RWPE2 (cell line): ENCODE measurements around the gene OR6B2.

Experiments used
- ATAC-seq: fragments of 200-7000 bp; cut with Tn5 transposase; 3 replicates; pipeline ENCODE4 v1.9.1; 2021; ENCODE audit warnings: low read depth
- DNase-seq: peaks from one replicate; pipeline ENCODE4 v3.0.0-alpha.2; 2020; ENCODE audit warnings: low spot score
- H3K27ac ChIP-seq: fragments of 450-650 bp; 2 replicates; pipeline ENCODE4 v1.5.1; 2017; ENCODE audit warnings: mild to moderate bottlenecking; ENCODE audit not compliant: poor library complexity, severe bottlenecking
- H3K27me3 ChIP-seq: fragments of 250-450 bp; sonication (Bioruptor Pico); 2 replicates; pipeline ENCODE4 v1.5.1; 2021; ENCODE audit warnings: mild to moderate bottlenecking, moderate library complexity; ENCODE audit not compliant: insufficient read depth, poor library complexity, severe bottlenecking
- H3K36me3 ChIP-seq: fragments of 250-450 bp; sonication (Bioruptor Pico); 2 replicates; pipeline ENCODE4 v1.5.1; 2020; ENCODE audit warnings: low read depth, mild to moderate bottlenecking, moderate library complexity
- H3K4me1 ChIP-seq: fragments of 250-450 bp; sonication (Bioruptor Pico); 2 replicates; pipeline ENCODE4 v1.5.1; 2021; ENCODE audit warnings: mild to moderate bottlenecking, moderate library complexity; ENCODE audit not compliant: insufficient read depth, poor library complexity, severe bottlenecking
- H3K4me3 ChIP-seq: fragments of 250-450 bp; sonication (Bioruptor Pico); 2 replicates; pipeline ENCODE4 v1.5.1; 2021; ENCODE audit warnings: mild to moderate bottlenecking, moderate library complexity; ENCODE audit not compliant: severe bottlenecking
- H3K9me3 ChIP-seq: fragments of 250-450 bp; sonication (Bioruptor Pico); 2 replicates; pipeline ENCODE4 v1.5.1; 2021; ENCODE audit warnings: mild to moderate bottlenecking, moderate library complexity; ENCODE audit not compliant: severe bottlenecking
- TF ChIP-seq, protein P1 (sequence below): fragments of 450-650 bp; IDR thresholded peaks from one replicate; pipeline ENCODE4 v1.5.1; 2017; ENCODE audit warnings: mild to moderate bottlenecking, moderate library complexity; ENCODE audit not compliant: poor library complexity, severe bottlenecking

The OR6B2 gene

DNA sequence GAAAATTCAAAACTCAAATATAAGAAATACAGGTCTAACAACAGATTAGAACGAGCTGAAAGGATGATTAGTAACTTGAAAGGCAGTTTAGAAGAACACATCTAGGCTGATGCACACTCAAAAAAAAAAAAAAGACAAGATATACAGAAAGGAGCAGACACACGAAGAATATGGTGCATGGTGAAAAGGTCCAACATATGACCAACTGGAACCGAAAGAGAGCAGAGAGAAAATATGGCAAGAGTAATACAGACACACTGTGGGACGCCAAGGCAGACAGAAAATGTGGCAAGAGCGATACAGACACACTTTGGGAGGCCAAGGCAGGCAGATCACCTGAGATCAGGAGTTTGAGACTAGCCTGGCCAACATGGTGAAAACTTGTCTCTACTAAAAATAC lies 44.9 kb downstream of the OR6B2 start:
- DNase-seq, result no peak
- Histone ChIP-seq H3K36me3 (peaks cover 82% of the 10 kb centered on the region), H3K27ac (no peak overlapping the region), H3K27me3 (no peaks in the 10 kb centered on the region), H3K9me3 (peaks cover 1% of the 10 kb centered on the region), H3K4me1 (no peaks in the 10 kb centered on the region), H3K4me3 (no peak overlapping the region)
- no peak for ATAC-seq
- TF ChIP-seq, protein P1, sequence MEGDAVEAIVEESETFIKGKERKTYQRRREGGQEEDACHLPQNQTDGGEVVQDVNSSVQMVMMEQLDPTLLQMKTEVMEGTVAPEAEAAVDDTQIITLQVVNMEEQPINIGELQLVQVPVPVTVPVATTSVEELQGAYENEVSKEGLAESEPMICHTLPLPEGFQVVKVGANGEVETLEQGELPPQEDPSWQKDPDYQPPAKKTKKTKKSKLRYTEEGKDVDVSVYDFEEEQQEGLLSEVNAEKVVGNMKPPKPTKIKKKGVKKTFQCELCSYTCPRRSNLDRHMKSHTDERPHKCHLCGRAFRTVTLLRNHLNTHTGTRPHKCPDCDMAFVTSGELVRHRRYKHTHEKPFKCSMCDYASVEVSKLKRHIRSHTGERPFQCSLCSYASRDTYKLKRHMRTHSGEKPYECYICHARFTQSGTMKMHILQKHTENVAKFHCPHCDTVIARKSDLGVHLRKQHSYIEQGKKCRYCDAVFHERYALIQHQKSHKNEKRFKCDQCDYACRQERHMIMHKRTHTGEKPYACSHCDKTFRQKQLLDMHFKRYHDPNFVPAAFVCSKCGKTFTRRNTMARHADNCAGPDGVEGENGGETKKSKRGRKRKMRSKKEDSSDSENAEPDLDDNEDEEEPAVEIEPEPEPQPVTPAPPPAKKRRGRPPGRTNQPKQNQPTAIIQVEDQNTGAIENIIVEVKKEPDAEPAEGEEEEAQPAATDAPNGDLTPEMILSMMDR, result no peak

GRCh38 chr2:239984421-239985194 lies 45.6 kb downstream of the OR6B2 start:
- peaks cover 78% of the 10 kb centered on the region for H3K36me3 ChIP-seq
- no peak for DNase-seq

DNA sequence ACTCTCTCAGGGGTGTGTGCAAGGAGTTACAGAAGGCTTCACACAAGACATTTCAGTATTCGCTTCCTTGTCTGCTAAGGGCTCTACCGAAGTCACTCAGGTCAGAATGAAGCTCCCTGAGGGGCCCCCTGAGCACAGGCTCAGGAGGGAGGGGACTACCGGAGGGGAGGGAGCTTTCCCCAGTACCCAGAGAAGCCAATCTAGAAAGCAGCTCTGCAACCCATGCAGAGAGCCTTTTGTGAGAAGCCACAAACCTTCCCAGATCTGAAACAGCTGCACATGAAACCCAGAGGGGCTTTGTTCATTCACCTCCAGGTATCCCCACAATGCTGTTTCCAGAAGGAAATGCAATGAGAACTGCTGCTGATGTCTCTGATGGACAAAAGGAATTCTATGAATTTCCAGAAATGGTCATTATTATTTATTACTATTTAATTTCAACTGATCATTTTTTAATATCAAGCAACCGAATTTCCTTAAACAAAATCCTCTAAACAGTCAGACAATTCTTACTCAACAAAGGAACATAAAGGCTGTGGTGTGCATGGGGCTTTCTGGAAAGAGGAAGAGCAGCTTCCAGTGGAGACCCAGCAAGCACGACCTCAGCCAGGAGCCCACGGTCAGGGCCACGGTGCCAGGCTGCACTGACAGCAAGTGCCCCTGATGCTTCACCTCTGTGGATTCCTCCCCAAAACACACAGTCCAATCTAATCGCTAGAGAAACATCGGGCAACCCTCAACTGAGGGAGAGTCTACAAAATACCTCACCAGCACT lies 47.0 kb downstream of the OR6B2 start:
- Histone ChIP-seq H3K4me1 (no peaks in the 10 kb centered on the region), H3K36me3 (peaks cover 68% of the 10 kb centered on the region), H3K27ac (no peak overlapping the region), H3K9me3 (peaks cover 1% of the 10 kb centered on the region), H3K27me3 (no peaks in the 10 kb centered on the region), H3K4me3 (no peak overlapping the region)
- TF ChIP-seq, protein P1, result no peak
- ATAC-seq (no peak), DNase-seq (no peak)

More at GRCh38 chr2:239984421-239985194, 45.6 kb downstream of the OR6B2 start:
- no peak overlapping the region for H3K27ac ChIP-seq
- no peak for ATAC-seq
- no peaks in the 10 kb centered on the region for H3K27me3 ChIP-seq
- TF ChIP-seq, protein P1, result no peak
- peaks cover 1% of the 10 kb centered on the region for H3K9me3 ChIP-seq
- H3K4me3 ChIP-seq, result no peak overlapping the region
- no peaks in the 10 kb centered on the region for H3K4me1 ChIP-seq
